Erythroblast (primary cell): ENCODE data around the gene C1orf226.

Experiments
- GATA1 ChIP-seq: IDR thresholded peaks from 2 replicates; pipeline ENCODE4 v1.6.1; 2011; ENCODE audit warnings: low read depth, mild to moderate bottlenecking, control low read depth, low read length, moderate library complexity
- POLR2A ChIP-seq: IDR thresholded peaks from 2 replicates; pipeline ENCODE4 v1.6.1; 2011; ENCODE audit warnings: mild to moderate bottlenecking, low read length

DNA sequence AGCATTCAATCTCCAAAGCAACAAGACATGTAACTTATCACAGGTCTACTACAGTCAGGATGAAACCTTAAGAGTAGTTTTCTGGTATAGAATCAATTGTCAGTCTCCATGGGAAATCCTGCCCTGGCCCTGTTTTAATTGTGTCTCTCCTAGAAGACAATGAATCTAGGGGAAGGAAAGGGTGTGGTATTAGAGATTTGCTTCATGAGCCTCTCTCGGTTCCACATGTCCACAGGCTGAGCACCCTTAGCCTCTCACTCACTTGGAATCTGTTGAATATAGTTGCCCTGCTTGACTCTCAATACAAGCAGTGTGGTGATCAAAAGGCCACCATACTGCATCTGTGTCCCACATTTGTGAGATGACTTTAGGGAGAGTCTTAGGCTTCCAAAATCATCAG lies 22.6 kb upstream of the C1orf226 start:
- TF ChIP-seq POLR2A (no peak), GATA1 (no peak)
